ENCODE results near the gene DEDD. TPM values are rescaled to one million over a fixed set of nuclear protein-coding genes. Genes with fewer than 3 reads are reported as not detected.
A peak's percentile ranks its signal among the peaks of the same experiment; 100 is the strongest.

Gene DEDD
- total and polyA plus RNA-seq, 11 donors, result 13.8 to 38.8 (median 26.5) TPM

- no peaks in the 10 kb centered on the region for H3K27me3 ChIP-seq
These were observed 26.0 kb downstream of the DEDD start for GRCh38 chr1:161106431-161106830.

GRCh38 chr1:161100556-161100955, 31.9 kb downstream of the DEDD start:
- ATAC-seq (no peak), DNase-seq (peak in 1 of 5 donors; percentile 51)
- H3K27me3 ChIP-seq, result no peaks in the 10 kb centered on the region
- H3K4me3 ChIP-seq, result no peak overlapping the region
- no peaks in the 10 kb centered on the region for H3K9me3 ChIP-seq
- 51 to 62% (median 54%) methylated on average over 2 of the region's 2 CpGs for WGBS, 4 donors
- H3K4me1 ChIP-seq, result peaks cover 2 to 33% (median 17%) of the 10 kb centered on the region in 12 donors
- H3K27ac ChIP-seq, result peak overlapping the region in 1 of 12 donors; percentile 20
- no peak for TF ChIP-seq CTCF (IDR thresholded peaks at IDR 0.05)
- TF ChIP-seq POLR2A (IDR thresholded peaks at IDR 0.05), result no peak
- H3K36me3 ChIP-seq, result peaks cover 0 to 41% (median 24%) of the 10 kb centered on the region in 9 donors
- intact Hi-C loops (cut with DNase I), result no loop called here

More at GRCh38 chr1:161106431-161106830, 26.0 kb downstream of the DEDD start:
- 96 to 100% (median 97%) methylated on average over 1 of the region's 1 CpG for WGBS, 4 donors
- no peaks in the 10 kb centered on the region for H3K9me3 ChIP-seq
- DNase-seq (no peak), ATAC-seq (no peak)
- no peak overlapping the region for H3K27ac ChIP-seq
- intact Hi-C loops (cut with DNase I), result no loop called here
- TF ChIP-seq POLR2A (IDR thresholded peaks at IDR 0.05), result no peak
- no peak for TF ChIP-seq CTCF (IDR thresholded peaks at IDR 0.05)
- H3K4me3 ChIP-seq, result no peak overlapping the region
- peaks cover 0 to 5% (median 0%) of the 10 kb centered on the region in 12 donors for H3K4me1 ChIP-seq
- H3K36me3 ChIP-seq, result peaks cover 0 to 36% (median 20%) of the 10 kb centered on the region in 9 donors

- WGBS, 4 donors, result 79 to 83% (median 82%) methylated on average over 9 of the region's 9 CpGs
- peak overlapping the region in 1 of 12 donors; percentile 79 for H3K27ac ChIP-seq
- H3K4me1 ChIP-seq, result peaks cover 2 to 35% (median 17%) of the 10 kb centered on the region in 12 donors
- H3K9me3 ChIP-seq, result no peaks in the 10 kb centered on the region
- ATAC-seq (no peak), DNase-seq (no peak)
- H3K27me3 ChIP-seq, result no peaks in the 10 kb centered on the region
- H3K36me3 ChIP-seq, result peaks cover 0 to 41% (median 24%) of the 10 kb centered on the region in 9 donors
- no peak for TF ChIP-seq POLR2A (IDR thresholded peaks at IDR 0.05)
- no peak for TF ChIP-seq CTCF (IDR thresholded peaks at IDR 0.05)
- intact Hi-C loops (cut with DNase I), result loop anchor here in 8 of 10 donors (1.0 to 10.0 kb wide), 10 partner anchors 33 to 374 kb away; partner anchors contain the start of genes USF1 (in 2 of the 8) and DEDD (in 1 of the 8)
- H3K4me3 ChIP-seq, result peak overlapping the region in 8 of 12 donors; percentile 60 to 81 (median 72)
These were observed 33.2 kb downstream of the DEDD start for GRCh38 chr1:161099090-161099802.

Data from heart left ventricle (tissue), 16 donors.